ENCODE data around the gene ROPN1. TPM values are rescaled to one million over a fixed set of nuclear protein-coding genes. Genes with fewer than 3 reads are reported as not detected.

The ROPN1 gene
- total RNA-seq, 1 experiment from 2014 or later: not detected

- in situ Hi-C loops (cut with HindIII; ENCODE audit: low pct_unique_long_range_greater_than_20kb, low sequenced_read_pairs): no loop called here
- Histone ChIP-seq H3K27ac (ENCODE audit: low read length) (no peak overlapping the region), H3K9me3 (ENCODE audit: control insufficient read depth, insufficient read depth, low read depth, low read length) (no peaks in the 10 kb centered on the region), H3K4me1 (ENCODE audit: control insufficient read depth, insufficient read depth, low read length) (no peaks in the 10 kb centered on the region), H3K36me3 (ENCODE audit: control insufficient read depth, insufficient read depth, low read length) (peaks cover 31% of the 10 kb centered on the region), H3K4me3 (ENCODE audit: low read depth in 2 of 2, low read length in 2 of 2) (no peak overlapping the region), H3K27me3 (ENCODE audit: control insufficient read depth, insufficient read depth, low read length) (no peaks in the 10 kb centered on the region)
- intact Hi-C loops (cut with micrococcal nuclease; ENCODE audit: unreplicated experiment): no loop called here
- ATAC-seq: no peak
- ChIA-PET POLR2A (no interaction called here), CTCF (no interaction called here)
- BruUV-seq (replicated peaks): no TSS peak
- TF ChIP-seq CTCF (IDR thresholded peaks at IDR 0.05): no peak
- no peak for TF ChIP-seq SIN3A (IDR thresholded peaks at IDR 0.05; ENCODE audit: borderline replicate concordance, insufficient read depth, low read depth, low read length)
- TF ChIP-seq POLR2AphosphoS5 (IDR thresholded peaks at IDR 0.05; ENCODE audit: low read depth, low read length): no peak
- no peak for TF ChIP-seq TCF7L2 (IDR thresholded peaks at IDR 0.05; ENCODE audit: low read depth, low read length)
- DNase-seq (ENCODE audit: low read depth, low spot score): no peak
Observed at GRCh38 chr3:123949641-123950040, 42.3 kb downstream of the ROPN1 start.

GRCh38 chr3:123948449-123948848 is 43.5 kb downstream of the ROPN1 start:
- no peaks in the 10 kb centered on the region for H3K27me3 ChIP-seq (ENCODE audit: control insufficient read depth, insufficient read depth, low read length)
- H3K27ac ChIP-seq (ENCODE audit: low read length): no peak overlapping the region
- no peak overlapping the region for H3K4me3 ChIP-seq (ENCODE audit: low read depth in 2 of 2, low read length in 2 of 2)
- no peaks in the 10 kb centered on the region for H3K4me1 ChIP-seq (ENCODE audit: control insufficient read depth, insufficient read depth, low read length)
- TF ChIP-seq POLR2AphosphoS5 (IDR thresholded peaks at IDR 0.05; ENCODE audit: low read depth, low read length) (no peak), SIN3A (IDR thresholded peaks at IDR 0.05; ENCODE audit: borderline replicate concordance, insufficient read depth, low read depth, low read length) (no peak), TCF7L2 (IDR thresholded peaks at IDR 0.05; ENCODE audit: low read depth, low read length) (no peak), CTCF (IDR thresholded peaks at IDR 0.05) (no peak), REST (IDR thresholded peaks at IDR 0.05; ENCODE audit: insufficient read depth in 1 of 2, low read depth in 2 of 2, low read length in 1 of 2) (no peak)
- no peaks in the 10 kb centered on the region for H3K9me3 ChIP-seq (ENCODE audit: control insufficient read depth, insufficient read depth, low read depth, low read length)
- ChIA-PET POLR2A (no interaction called here), CTCF (no interaction called here)
- intact Hi-C loops (cut with micrococcal nuclease; ENCODE audit: unreplicated experiment) (no loop called here), in situ Hi-C loops (cut with HindIII; ENCODE audit: low pct_unique_long_range_greater_than_20kb, low sequenced_read_pairs) (no loop called here)
- BruUV-seq (replicated peaks): no TSS peak
- ATAC-seq: no peak
- H3K36me3 ChIP-seq (ENCODE audit: control insufficient read depth, insufficient read depth, low read length): peaks cover 30% of the 10 kb centered on the region
- DNase-seq (ENCODE audit: low read depth, low spot score): no peak

Data from Panc1 (cell line).